Tibial artery (tissue), 4 donors: Measurements from ENCODE around the gene PDE11A.

Source experiments
- DNase-seq, 2 donors: peaks; one replicate each; pipeline ENCODE4 v3.0.0-alpha.2; 2019
- H3K27ac ChIP-seq, 2 donors: fragments of 200-600 bp; sonication (generic) in 1 of 2; 1 replicate in 1 of 2; 2 replicates in 1 of 2; pipeline ENCODE4 v1.5.1; 2018 to 2019; ENCODE audit warnings: mild to moderate bottlenecking in 1 of 2
- H3K27me3 ChIP-seq, 2 donors: fragments of 200-600 bp; sonication (generic) in 1 of 2; one replicate each; pipeline versions ENCODE4 v1.5.1 to v1.6.0; 2016 to 2019
- H3K36me3 ChIP-seq, 3 donors: fragments of 200-600 bp; sonication (generic) in 2 of 3; one replicate each; pipeline ENCODE4 v1.5.1; 2016 to 2019; ENCODE audit warnings: mild to moderate bottlenecking in 2 of 3
- H3K4me1 ChIP-seq, 4 donors: fragments of 200-600 bp; sonication (generic) in 2 of 4; 1 replicate in 3 of 4; 2 replicates in 1 of 4; pipeline ENCODE4 v1.5.1; 2016 to 2019
- H3K4me3 ChIP-seq, 2 donors: fragments of 200-600 bp; sonication (generic) in 1 of 2; 1 replicate in 1 of 2; 2 replicates in 1 of 2; pipeline ENCODE4 v1.5.1; 2018 to 2019; ENCODE audit warnings: mild to moderate bottlenecking in 2 of 2
- H3K9me3 ChIP-seq, 3 donors: fragments of 200-600 bp; sonication (generic) in 1 of 3; one replicate each; pipeline ENCODE4 v1.5.1; 2016 to 2019
- CTCF ChIP-seq, 2 experiments: fragments of 200-600 bp in 1 of 2; fragments of 450-650 bp in 1 of 2; IDR thresholded peaks; one replicate each; pipeline ENCODE4 v1.5.1; 2017 to 2019; ENCODE audit warnings: antibody characterized with exemption in 2 of 2, mild to moderate bottlenecking in 1 of 2, moderate library complexity in 1 of 2
- intact Hi-C: fragments of 100-400 bp; cut with DNase I; formaldehyde crosslinking; loops from one replicate; pipeline ENCODE4 v1.15.0; 2023; ENCODE audit warnings: low total_unique reads

Gene PDE11A

GRCh38 chr2:177727577-177728398, 344.8 kb downstream of the PDE11A start:
- DNase-seq: no peak
- Histone ChIP-seq H3K27ac (no peak overlapping the region), H3K4me3 (no peak overlapping the region), H3K4me1 (no peaks in the 10 kb centered on the region), H3K9me3 (no peaks in the 10 kb centered on the region), H3K36me3 (no peaks in the 10 kb centered on the region), H3K27me3 (peaks cover 0 to 2% of the 10 kb centered on the region in 2 donors)
- intact Hi-C loops: no loop called here
- no peak for TF ChIP-seq CTCF (IDR thresholded peaks at IDR 0.05)

- no peak overlapping the region for H3K27ac ChIP-seq
- no peak overlapping the region for H3K4me3 ChIP-seq
- DNase-seq: no peak
- TF ChIP-seq CTCF (IDR thresholded peaks at IDR 0.05): no peak
- no peaks in the 10 kb centered on the region for H3K36me3 ChIP-seq
- H3K4me1 ChIP-seq: no peaks in the 10 kb centered on the region
- no peaks in the 10 kb centered on the region for H3K9me3 ChIP-seq
- no peaks in the 10 kb centered on the region for H3K27me3 ChIP-seq
- intact Hi-C loops: no loop called here
Measured at GRCh38 chr2:177726931-177727348, 345.6 kb downstream of the PDE11A start.

- no peaks in the 10 kb centered on the region for H3K36me3 ChIP-seq
- TF ChIP-seq CTCF (IDR thresholded peaks at IDR 0.05): peak; percentile 46 to 55
- H3K9me3 ChIP-seq: no peaks in the 10 kb centered on the region
- intact Hi-C loops: no loop called here
- H3K4me3 ChIP-seq: no peak overlapping the region
- peak in 1 of 2 donors; percentile 24 for DNase-seq
- H3K27ac ChIP-seq: no peak overlapping the region
- H3K4me1 ChIP-seq: no peaks in the 10 kb centered on the region
- H3K27me3 ChIP-seq: no peaks in the 10 kb centered on the region
Measured at GRCh38 chr2:177724398-177725287, 347.9 kb downstream of the PDE11A start.

GRCh38 chr2:177723235-177723634, 349.3 kb downstream of the PDE11A start:
- DNase-seq: no peak
- intact Hi-C loops: no loop called here

More at GRCh38 chr2:177723235-177723634, 349.3 kb downstream of the PDE11A start:
- Histone ChIP-seq H3K27ac (no peak overlapping the region), H3K9me3 (no peaks in the 10 kb centered on the region), H3K4me1 (no peaks in the 10 kb centered on the region), H3K27me3 (no peaks in the 10 kb centered on the region), H3K4me3 (no peak overlapping the region), H3K36me3 (no peaks in the 10 kb centered on the region)
- no peak for TF ChIP-seq CTCF (IDR thresholded peaks at IDR 0.05)
